KG1 (cell line): Measurements from ENCODE around the gene CEBPG.

Experiments used
- DNase-seq: peaks from one replicate; lab custom pipeline; 2025; lab: John Stamatoyannopoulos, UW

Gene CEBPG

DNA sequence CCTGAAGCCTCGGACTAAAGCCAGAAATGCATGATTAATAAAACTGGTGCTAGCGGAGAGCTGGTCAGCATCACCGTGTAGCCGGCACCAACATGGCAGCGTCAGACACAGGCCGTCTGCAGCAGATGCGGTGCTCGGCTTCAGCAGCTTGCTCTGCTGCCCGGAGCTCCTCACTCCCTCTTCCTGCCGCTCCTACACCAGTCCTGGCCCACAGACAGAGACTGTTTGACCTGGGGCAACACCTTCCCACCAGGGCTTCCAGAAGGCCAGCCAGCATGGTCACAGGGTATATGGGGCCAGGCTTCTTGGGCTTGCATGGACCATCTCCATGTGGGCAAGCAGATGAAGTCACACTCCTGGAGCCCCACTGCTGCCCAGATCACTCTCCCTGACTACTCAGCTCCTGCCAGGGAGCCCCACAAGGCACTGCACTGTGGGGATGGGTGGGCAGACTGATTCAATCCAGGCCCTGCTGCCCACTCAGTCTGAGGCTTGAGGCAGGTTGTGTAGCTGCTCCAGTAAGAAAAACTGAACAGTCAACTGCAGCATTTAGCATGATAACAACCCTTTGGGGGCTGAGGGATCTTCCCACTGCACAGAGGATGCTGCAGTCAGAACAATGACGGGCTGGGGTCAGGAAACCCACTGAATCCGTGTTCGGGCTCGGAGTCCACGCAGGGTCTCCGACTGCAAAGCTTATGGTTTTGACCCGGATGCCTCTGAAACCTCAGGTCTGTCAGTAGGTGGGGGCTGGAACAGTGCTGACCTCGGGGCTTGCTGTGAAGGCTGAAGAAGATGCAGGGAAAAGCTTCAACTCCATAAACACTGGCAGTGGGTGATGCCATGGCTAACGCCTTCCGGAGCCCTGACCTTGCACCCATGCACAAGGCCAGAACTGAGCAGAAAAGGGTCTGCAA is 45.6 kb downstream of the CEBPG start:
- no peak for DNase-seq

DNA sequence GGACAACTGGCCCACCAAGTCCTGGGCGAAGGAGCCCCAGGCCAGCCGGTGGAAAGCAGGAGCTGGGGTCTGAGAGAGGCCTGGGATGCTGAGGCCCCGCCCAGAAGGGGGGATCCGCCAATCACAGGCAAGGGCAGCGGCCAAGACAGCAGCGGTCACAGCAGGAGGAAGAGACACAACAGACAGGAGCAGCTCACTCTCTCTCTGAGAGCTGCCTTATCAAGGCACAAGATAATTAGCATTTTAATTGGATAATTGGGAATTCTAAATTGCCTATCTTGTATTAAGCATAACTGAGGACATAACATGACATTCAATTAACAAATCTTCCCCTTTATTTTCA is 46.2 kb downstream of the CEBPG start:
- DNase-seq: no peak

DNA sequence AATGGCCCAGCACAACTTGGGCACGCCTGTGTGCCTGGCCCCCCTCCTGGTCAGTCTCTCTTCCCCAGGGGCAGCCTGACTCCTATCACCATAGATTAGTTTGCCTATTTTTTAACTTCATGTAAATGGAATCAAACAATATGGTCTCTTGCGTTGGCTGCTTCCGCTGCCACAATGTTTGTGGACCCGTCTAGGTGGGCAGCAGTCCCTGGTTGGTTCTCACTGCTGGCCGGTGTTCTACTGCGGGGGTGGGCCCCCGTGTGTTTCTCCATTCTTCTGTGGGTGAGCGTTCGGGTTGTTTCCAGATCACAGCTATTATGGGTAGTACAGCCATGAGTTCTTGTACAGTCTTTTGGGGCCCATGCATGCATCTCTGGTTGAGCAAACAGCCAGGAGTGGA is 47.3 kb downstream of the CEBPG start:
- no peak for DNase-seq

DNA sequence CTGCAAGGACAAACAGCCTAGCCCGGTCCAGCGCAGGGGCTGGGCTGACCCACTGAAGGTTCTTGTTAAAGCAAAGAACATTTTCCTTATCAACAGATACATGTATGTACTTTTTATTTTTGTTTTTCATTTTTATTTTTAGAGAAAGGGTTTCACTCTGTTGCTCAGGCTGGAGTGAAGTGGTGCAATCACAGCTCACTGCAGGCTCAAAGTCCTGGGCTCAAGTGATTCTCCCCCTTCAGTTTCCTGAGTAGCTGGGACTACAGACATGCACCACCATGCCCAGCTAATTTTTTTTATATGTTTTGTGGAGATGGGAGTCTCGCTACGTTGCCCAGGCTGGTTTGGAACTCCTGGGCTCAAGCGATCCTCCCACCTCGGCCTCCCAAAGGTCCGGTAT is 47.9 kb downstream of the CEBPG start:
- DNase-seq: no peak

DNA sequence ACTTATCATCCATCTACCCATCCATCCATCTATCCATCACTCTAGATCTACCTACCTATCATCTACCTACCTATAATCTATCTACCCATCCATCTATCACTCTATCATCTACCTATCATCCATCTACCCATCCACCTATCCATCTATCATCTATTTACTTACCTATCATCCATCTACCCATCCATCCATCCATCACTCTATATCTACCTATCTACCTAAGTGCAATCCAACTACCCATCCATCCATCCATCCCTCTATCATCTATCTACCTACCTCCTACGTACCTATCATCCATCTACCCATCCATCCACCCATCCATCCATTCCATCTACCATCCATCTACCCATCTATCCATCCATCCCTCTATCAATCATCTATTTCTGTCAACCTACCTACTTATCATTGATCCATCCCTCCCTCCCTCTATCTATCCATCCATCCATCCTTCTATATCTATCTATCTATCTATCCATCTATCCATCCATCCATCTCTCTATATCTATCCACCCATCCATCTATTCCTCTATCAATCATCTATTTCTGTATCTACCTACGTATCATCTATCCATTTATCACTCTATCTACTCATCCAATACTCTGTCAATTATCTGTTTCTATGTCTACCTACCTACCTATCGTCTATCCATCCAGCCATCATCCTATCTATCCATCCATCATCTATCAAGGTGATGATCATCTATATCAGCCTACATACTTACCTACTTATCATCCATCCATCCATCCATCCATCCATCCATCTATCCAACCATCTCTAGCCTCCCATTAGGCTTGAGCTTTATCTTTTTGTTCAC is 49.1 kb downstream of the CEBPG start:
- no peak for DNase-seq

DNA sequence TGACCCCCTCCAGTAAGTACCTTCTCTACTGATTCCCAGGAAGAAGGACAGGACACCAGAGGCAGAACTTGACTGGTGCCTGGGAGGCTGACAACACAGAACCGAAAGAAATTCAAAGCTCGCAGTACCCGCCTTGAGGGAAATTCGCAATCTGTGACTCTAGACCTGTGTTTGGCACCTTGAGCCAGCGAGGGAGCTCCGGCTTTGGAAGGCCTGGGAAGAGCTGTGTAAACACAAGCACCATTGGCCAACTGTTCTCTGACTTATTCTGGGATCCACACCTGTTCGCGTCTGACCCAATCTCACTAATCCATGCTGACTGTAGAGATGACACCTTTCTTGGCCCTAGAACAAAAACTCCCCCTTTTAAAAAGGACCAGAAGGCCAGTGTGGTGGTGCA is 50.7 kb downstream of the CEBPG start:
- no peak for DNase-seq

DNA sequence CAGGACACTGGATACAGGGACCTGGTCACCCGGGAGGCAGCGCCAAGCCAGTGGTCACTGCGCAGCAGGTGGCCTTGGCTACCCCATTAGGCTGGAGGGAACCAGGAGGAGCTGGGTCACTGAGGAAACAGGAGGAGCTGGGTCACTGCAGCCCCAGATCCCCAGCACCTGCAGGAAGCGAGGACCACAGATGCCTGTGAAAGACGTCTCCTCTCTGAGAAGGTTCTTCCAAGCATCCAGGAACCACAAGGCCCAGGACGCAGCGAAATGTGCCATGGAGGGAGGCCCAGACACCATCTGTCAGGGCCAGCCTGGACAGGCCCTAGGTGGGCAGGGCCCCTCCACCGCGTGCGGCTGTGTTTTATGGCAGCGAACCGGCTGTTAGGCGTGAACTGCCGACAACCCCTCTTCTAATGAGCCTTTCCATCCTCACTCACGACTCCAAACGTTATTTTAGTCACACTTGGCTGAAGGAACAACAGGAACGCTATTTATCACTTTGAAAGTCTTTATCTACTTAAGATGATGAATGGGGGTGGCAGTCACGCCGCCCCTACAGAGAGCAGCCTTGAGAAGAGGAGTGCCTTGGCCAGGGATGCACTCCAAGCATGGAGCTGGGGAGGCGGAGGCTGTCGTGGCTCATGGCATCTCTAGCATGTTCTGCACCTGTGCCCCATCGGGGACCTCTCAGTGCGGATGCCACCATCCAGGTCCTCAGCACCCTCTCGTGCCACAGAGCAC is 53.3 kb downstream of the CEBPG start:
- no peak for DNase-seq

DNA sequence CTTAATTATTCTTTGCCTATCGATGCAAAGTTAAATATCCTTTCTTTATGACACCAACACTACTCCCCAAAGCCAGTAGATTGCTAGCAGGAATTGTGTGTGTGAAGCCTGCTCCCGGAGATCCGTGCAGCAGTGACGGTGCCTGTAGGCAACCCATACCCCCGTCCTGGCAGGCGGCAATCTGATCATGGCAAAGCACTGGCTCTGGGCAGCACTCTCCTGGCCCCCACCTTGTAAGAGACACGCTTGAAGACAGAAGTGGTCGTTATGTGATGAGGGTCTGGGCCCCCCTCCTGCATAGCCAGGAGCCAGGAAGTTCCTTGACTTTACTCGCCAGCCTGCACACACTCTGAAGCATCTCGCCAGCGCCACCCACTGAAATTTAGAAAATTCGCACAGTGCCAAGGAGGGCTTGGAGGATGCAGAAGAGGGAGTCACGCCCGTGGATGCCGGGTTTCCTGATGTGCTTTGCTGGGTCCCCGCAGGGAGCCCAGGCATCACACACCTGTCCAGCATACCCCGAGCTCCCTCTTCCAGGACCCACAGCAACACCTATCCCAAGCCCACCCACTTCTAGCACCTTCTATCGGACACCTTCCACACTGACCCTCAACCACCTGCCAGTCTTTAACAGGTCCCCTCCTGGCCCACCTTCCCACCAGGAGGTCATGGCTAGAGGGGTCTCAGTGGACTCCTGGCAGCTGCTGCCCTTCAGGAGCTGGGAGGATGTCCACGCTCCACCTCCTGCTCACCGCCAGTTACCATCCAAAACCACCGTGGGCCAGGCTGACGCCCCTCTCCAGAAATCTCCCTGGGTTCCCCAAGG is 54.5 kb downstream of the CEBPG start:
- no peak for DNase-seq

DNA sequence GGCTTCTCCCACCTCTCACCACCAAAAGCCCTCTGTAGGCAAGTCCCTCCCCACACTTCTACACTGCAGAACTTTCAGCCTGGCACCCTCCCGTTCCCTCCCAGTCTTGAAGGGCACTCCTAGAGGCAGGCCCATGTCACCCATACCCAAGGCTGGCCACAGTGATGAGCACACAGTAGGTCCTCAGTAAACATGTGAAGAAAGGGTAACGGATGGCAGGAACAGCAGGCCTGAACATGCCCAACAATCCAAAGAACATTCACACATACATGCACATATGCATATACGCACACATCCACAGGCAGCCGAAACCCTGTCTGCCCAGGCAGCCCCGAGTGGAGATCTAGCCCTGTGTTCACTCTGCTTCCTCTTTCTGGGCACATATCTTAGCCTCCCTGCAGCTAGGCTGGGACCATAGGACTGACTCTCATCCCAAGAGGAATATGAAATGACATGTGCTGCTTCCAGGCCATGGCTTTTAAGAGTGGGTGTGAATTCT is 55.2 kb downstream of the CEBPG start:
- no peak for DNase-seq

DNA sequence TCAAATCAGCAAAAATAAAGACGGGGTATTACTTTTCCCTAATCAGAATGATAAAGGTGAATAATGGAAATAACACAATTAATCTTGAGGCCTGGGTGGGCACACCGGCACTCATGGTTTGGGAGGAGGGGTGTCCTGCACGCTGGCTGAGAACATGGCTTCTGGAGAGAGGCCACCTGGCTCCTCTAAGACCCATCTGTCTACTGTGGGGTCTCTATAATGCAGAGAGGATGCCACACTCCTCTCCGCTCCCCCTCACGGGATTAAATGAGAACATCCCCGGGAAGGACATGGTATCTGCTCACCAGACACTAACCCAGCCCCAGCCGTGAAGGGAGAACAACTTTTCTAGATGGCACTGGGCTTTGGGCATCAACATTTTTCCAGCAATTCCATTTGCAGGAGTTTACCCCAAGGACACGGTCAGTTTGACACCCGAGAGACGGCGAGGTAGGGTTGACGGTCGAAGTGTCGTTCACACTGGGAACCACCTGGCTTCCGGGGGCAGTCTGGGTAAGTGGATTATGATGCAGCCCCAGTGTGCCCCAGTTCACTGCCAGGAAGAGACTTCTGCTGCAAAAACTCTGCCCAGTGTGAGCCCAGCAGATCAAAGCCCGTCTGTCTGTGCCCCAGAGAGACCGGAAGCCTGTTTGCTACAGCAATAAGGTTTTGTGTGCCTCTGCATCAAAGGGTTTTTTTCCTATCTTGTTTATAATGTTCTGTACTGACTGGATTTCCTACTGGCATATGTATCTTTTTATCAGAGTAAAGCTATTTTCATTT is 56.6 kb downstream of the CEBPG start:
- DNase-seq: no peak

DNA sequence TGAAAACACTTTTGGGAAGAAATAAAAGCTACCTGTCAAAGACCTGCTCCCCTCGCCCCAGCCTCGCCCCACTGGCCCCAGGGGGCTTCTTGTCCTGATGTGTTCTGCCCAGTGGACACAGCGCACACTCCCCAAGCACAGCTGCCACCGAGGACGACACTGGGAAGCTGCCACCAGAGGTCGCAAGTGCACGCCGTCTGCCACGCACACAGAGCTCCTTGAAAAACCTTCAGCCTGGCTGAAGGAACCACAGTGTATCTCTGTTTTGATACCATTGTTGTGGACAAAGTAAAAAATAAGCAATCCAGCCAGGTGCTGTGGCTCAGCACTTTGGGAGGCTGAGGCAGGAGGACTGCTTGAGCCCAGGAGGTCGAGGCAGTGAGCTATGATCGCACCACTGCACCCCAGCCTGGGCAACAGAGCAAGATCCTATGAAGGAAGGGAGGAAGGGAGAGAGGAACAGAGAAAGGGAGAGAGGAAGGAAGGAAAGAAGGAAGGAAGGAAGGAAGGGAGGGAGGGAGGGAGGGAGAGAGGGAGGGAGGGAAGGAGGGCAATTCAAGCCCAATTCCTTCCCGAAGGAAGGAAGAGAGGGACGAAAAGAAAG is 57.3 kb downstream of the CEBPG start:
- DNase-seq: no peak

DNA sequence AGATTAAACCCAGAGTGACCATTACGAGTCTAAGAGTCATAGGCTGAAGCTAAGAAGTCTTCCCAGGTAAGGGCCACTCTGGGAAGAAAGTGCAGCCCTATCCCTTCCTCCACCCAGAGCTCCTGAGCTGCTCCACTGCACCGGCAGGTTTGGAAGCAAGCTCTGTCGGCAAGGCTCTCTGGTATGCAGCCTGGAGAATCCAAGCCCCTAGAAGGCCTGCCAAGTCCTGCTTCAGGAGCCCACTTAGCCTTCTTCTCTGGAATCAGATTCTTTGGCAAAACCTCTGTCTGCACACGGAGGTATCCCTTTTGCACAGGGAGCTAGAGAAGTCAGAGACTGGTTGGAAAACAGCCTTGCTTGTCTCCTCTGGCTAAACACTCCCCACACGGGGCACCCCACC is 58.5 kb downstream of the CEBPG start:
- no peak for DNase-seq
